NCI-H2029 treated with DMSO at 0.1 percent for 48 hours (cell line): Measurements from ENCODE around the gene MREG.
"Not testable (repeated sequence)": the region's sequence is repeated elsewhere in the genome, so short reads cannot be mapped to it uniquely, and the experiment has no call there.

ENCODE experiments used
- DNase-seq: peaks from one replicate; lab custom pipeline; 2025; lab: John Stamatoyannopoulos, UW

The MREG gene

DNA sequence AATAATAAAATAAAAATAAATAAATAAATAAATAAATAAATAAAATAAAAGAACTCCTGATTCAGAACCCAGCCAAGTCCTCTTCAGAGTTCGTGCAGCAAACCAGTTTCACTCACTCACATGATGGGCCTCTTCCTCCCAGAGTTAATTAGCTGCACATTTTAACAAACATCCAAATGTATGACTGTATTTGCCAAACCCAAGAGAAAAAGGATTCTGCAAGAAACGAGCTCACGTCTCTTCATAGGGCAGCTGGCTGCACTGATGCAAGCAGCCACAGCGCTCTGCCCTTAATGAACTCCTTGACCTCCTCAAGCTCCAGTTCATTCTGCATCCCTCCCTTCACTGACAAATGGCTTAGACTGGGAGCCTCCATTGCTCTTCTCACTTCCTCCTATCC, 55.1 kb downstream of the MREG start:
- no peak for DNase-seq

DNA sequence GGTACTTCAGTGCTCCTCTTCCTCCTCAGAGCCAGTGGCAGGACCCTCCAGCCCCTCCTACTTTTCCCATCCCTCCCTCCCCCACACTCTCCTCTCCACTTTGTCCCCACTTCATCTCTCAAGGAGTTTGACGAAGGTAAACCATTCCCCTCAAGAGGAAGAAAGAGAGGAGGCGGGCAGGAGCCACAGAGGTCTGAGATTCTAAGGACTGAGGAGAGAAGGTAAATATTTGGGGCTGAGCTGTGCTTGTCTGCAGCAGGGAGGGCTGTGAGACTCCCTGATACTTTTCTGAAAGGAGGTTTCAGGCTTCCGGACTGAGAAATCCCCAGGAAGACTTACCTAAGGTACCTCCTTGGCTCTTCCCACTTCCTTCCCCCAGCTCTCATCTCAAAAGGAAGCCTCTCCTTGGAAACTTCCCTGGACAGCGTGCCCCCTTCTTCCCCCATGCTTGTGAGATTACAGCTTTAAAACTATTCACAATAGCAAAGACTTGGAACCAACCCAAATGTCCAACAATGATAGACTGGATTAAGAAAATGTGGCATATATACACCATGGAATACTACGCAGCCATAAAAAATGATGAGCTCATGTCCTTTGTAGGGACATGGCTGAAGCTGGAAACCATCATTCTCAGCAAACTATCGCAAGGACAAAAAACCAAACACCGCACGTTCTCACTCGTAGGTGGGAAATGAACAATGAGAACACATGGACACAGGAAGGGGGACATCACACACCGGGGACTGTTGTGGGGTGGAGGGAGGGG, 55.8 kb downstream of the MREG start:
- not testable (repeated sequence) for DNase-seq

DNA sequence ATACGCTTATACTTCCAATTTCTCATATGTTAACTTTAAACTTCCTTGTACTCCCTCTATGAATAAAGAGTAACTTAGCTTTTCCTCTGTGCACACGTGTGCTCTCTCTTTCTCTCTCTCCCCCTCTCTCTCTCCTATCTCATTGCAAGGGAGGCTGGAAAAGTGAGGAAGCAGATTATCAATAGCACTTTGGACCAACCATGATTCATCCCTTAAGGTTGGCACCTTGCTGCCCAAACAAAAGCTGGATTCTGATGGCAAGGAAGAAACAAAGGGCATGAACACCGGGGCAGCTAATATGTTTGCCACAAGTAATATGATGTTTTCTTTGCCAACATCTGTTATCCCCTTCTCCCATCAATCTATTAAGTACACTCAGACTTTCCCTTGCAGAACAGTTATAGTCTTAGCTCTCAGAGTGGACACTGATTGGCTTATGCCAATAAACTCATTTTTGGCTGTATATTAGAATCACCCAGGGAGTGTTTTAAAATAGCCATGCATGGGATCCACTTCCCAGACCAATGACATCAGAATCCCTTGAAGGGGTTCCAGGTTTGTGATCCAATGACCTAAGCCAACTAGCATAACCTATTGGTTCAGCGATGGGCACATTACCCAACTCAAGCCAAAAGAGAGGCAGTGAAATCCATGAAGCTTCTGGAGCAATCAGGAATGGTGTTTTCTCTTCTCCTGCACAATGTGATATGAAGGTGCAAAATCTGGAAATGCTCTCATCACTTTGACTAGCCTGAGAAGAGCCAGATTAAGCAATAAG, 60.3 kb downstream of the MREG start:
- no peak for DNase-seq

DNA sequence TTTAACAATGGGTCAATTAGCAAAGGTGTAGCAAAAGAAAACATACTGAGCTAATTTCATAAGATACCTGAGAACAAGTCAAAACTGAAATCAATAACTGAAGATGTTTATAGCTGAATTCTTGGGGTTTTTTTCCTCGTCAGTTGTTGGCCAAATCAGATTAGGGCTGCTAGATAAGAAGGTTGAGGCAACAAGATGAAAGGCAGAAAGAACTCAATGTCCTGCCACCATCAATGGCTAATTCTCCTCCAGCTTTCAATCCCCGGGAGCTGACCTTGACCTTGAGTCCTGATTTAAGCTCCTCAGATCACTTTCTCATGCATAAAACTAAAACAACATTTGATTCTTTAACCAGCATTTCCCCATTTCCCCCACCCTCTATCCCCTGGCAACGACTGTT, 61.8 kb downstream of the MREG start:
- no peak for DNase-seq

DNA sequence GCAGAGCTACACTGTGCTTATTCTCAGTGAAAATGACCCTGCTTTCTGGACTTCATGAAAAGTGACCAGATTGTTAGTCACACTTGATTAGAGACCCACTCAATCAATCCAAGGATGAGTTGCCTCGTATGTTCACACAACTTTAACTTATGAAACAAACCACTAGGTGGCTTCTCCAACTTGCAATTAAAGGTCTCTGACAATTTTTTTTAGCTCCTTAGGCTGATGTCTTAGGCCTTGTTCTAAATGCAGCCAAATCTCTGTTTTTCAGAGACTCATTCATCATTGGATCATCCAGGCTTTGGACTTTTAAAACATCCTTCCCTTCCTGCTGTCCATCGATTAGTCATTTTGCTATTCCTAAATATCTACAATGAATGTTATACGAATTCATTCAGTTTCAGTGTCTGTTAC, 63.4 kb downstream of the MREG start:
- no peak for DNase-seq

DNA sequence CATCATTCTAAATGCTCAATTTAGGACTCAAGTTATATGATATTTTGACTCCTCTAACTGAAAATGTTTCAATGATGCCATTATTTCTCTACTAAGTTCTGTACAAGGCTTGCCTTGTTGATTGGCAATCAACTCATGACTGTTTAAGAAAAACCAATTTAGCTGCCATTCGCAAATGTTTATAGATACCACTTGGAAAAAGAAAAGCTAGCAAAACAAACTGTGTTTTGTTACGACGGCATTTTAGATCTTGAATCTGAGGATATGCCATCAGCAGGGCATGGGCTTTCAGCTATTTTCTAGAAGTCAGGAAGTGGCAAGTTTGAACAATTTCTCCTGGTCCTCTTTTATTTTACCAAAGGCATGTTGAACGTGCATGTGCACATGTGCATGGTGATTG, 65.3 kb downstream of the MREG start:
- no peak for DNase-seq

DNA sequence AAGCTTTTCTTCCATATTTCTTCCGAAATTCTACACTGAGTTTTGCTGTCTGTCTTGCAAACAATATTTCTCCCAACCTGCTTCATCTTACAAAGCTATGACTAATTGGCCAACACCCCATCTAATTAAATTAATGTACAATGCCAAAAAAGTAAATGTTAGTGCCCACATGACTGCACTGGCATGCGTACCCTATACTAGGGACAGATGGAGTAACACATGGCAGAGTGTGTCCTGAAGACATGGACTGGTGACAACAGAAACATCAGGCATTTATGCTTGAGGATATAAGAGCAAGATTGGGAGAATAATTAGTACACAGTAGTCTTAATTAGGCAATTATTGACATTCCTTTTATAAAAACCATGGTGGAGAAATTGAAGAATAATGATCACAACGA, 66.8 kb downstream of the MREG start:
- DNase-seq = no peak

DNA sequence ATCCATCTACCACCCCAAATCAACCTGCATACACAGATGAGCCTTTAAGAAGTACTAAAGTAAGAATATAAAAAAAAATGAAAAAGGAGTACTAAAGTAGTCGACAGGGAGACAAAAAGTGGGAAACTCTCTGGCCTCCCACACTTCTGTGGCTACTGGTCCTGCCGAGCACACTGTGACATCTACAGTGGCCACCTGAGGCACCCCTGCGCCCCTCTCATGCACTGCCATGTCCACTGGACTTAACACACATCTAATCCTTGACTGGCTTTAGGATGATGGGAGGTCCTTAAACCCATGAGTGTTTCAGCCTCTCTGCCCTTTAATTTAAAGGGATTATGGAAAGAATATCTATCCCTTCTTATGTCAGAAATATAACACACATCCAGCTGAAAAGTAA, 71.2 kb downstream of the MREG start:
- no peak for DNase-seq

DNA sequence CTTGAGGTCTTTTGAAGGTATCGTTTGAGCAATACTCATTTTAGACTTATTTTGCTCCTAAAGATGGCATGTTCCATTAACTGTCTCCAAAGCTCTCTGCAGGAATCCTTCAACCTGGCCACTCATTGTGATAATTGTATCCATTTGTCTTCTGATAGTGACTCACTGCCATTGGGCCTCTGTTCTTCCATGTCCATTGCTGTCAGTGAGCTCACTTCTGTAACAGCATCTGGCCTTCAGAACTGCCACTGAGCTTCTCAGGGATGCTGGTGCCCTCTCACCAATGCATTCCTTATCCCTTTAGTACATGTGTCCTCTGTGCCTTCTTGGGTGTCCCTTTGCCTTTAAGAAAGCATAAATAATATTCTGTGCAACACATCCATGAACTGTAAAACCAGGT, 71.6 kb downstream of the MREG start:
- no peak for DNase-seq

DNA sequence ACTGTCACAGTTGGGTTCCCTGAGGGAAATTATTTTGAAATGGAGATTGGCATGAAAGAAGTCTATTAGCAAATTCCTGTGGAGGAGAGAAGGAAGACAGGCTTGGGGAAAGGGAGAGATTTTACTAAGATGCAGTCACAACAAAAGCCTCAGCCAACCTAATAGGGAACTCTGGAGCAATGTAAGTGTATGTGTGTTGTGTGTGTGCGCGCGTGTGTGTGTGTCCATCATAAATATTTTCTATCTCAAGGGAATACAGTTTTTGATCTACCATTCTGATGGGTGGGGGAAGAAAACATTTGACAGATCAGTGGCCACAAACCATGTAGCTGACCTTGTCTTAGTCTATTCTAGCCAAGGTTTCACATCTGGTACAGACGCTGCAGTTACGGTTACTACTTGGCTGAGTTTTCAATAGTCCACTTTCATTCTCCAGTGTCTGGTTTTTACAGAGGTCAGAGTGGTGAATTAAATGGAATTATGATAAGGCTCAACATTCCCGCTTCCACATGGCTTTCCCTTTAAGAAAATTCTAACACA, 72.6 kb downstream of the MREG start:
- DNase-seq = no peak

DNA sequence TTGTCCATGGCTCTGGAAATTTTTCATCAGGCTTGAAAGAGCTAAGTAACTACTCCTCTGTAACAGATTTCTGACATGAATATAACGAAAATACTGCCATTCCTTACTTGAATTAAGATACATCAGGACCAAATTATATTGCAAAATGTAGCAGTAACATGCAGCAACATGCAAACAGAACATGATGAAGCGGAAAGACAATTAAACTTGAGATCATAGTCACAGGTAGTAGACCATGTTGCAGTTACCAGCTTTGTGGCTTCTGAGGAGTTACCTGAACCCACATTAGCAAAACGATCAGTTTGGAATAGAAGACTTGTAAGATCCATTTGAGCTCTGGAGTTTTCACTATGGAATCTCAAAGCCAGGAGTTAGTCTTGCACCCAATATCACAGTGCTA, 76.2 kb downstream of the MREG start:
- DNase-seq = no peak

DNA sequence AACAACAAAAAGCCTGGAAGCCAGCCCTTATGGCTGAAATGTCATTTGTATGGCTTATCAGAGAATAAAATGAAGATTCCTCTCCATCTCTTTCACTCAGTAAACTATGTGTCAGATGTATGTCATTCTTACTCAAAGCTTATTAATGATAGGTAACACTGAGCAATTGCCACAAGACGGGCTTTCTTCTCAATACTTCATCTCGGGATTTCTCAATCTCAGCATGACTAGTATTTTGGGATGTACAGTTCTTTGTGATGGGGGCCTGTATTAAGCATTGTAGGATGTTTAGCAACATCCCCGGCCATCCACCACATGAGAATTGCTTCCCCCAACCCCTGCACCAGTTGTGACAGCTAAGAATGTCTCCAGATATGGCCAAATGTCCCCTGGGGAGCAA, 80.2 kb downstream of the MREG start:
- DNase-seq = no peak

DNA sequence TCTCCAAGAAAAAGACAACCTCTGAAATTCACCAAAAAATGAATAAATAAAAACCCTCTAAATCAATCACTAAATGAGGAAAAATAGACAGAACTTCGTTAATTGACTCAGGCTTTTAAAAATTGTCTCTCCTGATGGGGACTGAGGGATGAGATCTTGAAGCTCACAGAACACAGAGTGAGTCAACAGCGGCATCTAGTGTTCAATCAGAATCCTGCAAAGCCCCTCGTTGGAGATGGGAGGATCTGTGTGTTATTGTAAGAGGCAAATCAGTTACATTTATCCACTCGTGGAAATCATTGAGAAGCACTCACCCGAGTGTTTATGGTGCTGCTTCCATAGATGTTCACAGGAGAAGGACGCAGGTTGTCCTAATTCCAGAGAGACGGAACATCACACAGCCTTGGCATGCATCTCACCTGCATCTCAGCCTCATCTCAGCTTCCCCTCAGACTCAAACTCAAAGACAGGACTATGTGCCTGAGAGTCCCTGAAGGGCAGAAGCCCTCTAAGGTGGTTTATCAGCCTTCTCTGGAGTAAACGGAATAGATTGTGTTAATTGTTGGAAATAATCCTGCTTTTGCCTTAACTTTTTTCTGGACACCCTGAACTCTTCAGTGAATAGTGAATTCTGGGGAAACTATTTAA, 82.0 kb downstream of the MREG start:
- peak; percentile 44 for DNase-seq

DNA sequence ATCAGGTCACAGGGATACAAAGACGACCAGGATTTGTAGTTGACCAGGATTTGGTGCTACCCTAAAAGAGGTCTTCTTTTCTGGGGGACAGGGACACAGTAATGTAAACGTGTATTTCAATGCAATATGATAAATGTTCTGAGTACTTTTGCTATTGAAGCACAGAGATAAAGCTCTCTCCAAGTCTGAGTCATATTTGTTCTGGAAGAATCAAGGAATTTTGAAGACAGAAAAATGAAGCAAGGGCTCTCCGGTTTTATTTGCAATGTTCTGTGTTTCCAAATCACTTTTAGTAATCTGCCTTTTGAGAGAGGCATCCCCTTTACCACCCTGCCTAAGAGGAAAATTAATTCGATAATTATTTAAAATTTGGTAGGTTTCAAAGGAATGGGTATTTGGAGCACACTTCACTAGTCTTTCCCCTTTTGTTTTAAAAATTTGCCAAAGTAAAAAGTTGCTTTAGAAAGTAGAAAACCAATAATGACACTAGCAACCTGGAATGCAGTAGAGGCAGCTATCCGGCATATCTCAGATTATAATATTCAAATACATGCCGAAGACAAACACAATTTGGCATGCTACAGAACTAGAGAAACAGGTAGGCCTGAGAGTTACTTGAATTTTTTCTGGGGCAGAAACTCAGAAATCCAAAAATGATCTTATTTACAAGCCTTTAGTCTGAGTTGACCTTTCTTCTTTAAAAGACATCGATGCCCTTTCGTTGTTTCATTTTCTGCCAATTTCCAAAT, 82.7 kb downstream of the MREG start:
- DNase-seq = no peak

DNA sequence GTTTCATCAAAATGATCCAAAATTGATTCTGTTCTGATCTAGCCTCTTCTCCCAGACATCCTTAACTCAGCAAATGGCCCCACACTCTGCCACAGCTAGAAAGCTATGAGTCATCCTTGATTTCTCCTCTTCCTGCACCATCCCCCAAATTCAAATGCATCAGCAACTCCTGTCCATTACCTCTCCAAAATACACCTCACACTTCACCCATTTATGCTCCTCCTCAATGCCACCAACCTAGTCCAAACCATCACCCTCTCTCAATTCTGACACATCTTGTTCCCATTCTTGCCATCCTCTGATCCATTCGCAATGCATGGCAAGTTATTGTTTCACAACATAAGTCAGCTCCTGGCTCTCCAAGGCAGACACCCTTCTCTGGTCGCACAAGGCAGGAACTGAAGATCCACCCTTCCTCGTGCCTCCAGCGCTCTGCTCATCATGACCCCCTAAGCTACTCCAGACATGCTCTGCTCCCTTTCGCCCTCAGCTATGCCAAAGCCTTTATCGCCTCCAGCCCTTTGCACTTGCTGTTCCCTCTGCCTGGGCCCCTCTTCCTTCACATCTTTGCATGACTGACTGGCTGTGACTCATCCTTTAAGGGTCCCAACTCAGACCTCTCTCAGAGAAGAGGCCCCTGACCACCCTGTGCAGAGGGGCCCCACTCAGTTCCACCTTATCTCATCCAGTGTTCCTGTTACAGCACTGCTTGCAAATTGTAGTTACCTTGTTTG, 83.6 kb downstream of the MREG start:
- no peak for DNase-seq

DNA sequence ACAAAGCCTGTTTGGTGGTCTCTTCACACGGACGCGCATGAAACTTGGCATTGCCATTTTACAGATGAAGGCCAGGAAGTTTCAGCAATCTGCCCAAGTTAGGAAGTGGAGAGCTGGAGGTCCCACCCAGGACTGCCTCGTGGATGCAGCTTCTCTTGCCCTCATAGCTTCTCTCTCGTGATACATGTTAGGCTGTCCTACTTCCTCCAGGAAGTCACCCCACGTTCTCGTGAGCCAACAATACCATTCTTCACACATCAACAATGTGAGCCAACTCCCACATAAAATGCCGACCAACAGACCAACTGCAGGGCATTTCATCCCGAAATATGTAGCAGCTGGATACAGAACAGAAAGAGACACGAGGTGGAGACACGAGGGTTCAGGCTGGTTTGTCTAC, 85.3 kb downstream of the MREG start:
- no peak for DNase-seq

DNA sequence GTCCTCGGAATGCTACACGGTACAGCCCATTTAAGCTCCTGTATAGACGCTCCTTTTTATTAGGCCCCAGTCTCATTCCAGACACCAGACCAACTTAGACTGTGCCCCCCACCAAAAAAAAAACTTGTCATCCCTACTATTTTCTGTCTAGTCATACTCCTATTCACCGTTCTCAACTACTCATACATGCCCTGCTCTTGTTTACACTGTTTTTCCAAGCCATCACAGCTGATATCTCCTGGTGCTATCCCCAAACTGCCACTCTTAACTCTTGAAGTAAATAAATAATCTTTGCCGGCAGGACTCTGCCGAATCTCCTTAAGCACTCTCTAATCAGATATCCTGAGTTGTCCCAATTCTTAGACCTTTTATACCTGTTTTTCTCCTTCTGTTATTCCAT, 86.4 kb downstream of the MREG start:
- not testable (repeated sequence) for DNase-seq

DNA sequence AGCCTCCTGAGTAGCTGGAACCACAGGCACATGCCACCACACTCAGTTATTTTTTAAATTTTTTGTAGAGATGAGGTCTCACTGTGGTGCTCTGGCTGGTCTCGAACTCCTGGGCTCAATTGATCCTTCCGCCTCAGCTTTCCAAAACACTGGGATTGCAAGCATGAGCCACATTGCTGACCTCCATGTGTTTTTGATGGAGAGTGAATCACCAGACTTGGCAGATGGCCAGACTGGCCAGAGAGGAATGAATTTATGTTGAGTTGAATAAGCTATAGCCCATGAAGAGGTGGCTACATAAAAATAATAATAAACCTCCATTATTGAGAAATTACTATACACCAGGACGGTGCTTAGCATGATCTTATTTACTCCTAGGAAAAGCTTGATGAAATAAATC, 91.5 kb downstream of the MREG start:
- DNase-seq = no peak

DNA sequence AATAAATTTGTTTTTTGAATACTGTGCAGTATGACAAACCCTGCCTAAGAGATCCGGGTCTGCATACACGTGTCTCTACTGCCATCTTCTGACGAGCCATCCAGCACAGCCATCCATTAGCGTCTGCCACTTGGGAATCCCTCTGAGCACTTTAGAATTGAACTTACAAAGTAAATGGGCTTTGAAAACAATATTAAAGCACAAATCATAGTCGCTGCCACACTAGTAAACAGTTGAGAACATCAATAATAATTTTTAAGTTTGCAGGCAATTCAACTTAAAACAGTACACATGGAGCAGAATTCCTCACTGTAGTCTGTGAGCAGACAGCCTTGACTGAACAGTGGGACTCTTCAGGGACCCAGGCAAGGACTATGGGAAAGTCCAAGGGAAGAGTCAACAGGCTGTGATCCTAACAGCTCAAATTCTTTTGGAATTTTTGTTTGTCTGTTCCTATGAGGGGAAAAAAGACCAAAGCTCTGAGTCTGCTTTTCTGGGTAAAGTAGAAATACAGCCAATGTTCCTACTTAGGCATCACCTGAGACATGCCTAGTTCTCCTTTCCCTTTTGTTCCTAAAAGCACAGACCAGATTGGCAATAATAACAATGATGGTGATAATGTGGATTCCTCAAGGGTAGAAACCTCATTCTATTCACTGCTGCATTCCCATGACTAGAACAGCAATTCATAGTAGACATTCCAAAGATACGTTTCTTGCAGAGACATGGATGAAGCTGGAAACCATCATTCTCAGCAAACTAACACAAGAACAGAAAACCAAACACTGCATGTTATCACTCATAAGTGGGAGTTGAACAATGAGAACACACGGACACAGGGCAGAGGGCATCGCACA, 92.9 kb downstream of the MREG start:
- peak; percentile 51 for DNase-seq

DNA sequence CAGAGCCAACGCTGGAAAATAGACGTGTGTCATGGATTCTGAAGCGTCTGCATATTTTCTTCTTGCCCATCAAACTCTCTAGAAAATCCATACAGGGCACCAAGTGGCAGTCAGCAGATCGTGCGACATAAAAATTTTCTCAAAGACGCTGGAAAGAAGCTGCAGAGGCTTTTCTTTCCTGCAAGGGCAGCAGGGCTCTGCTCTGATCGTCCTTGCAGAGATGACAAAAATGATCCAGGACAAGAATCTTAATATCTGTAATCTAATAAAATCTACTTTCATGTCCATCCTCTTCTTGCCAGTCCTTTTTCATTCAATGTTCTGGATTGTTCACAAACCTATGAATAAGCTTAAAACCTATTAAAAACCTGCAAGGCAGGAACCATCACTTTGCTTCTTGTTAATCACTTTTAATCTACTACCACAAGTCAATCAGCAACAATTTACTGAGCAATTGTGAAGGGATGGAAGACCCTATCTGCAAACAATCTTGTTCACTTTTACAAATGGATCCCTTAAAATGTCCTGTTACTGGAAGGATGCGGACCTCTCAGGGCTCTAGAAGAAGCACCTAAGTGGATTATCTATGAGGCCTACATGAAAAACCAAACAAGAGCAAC, 93.6 kb downstream of the MREG start:
- DNase-seq = no peak
